ENCODE data around the gene CGNL1. TPM values are rescaled to one million over a fixed set of nuclear protein-coding genes. Genes with fewer than 3 reads are reported as not detected.

The CGNL1 gene
- polyA plus RNA-seq, 1 of the 3 experiments (the other 2 are of a cell fraction), result 0.23 TPM

- 81% methylated on average over 11 of the region's 11 CpGs for WGBS (ENCODE audit: low lambda C conversion rate)
- Histone ChIP-seq H3K9me3 (no peaks in the 10 kb centered on the region), H3K27me3 (ENCODE audit: insufficient read depth) (no peaks in the 10 kb centered on the region), H3K9ac (no peak overlapping the region), H3K4me3 (ENCODE audit: low read depth in 2 of 2, low read length in 1 of 2) (no peak overlapping the region), H3K4me2 (no peak overlapping the region), H3K36me3 (replicated peaks in 1 of 2; ENCODE audit: control insufficient read depth in 1 of 2, insufficient read depth in 2 of 2, low read length in 1 of 2) (no peaks in the 10 kb centered on the region), H3K79me2 (ENCODE audit: insufficient read depth) (no peaks in the 10 kb centered on the region), H3K9me2 (no peaks in the 10 kb centered on the region), H3F3A (replicated peaks; ENCODE audit: insufficient read depth) (no peaks in the 10 kb centered on the region), H3K27ac (ENCODE audit: low read depth in 2 of 2, low read length in 1 of 2) (no peak overlapping the region), H2AFZ (ENCODE audit: low read depth) (no peak overlapping the region), H4K20me1 (ENCODE audit: insufficient read depth) (no peaks in the 10 kb centered on the region), H3K4me1 (ENCODE audit: control insufficient read depth in 1 of 2, insufficient read depth in 2 of 2, low read depth in 1 of 2, low read length in 1 of 2) (peaks cover 0 to 6% of the 10 kb centered on the region in 2 experiments; a peak in 2 of 4 replicates)
- ChIA-PET CTCF (interaction anchor here (0.9 to 1.2 kb wide), 2 partner anchors 91 to 111 kb away, joined by 3 read pairs; no protein-coding TSS in a partner anchor), POLR2A (no interaction called here)
- DNase-seq, result no peak
- TF ChIP-seq EP300 (IDR thresholded peaks at IDR 0.05; ENCODE audit: borderline replicate concordance in 1 of 2, low read depth in 1 of 2, low read length in 1 of 2) (no peak), ELF1 (IDR thresholded peaks at IDR 0.05) (no peak), FOXM1 (IDR thresholded peaks at IDR 0.05; ENCODE audit: low read depth) (no peak), FOXJ3 (CRISPR knock-in tag; IDR thresholded peaks at IDR 0.05) (no peak), RFX5 (IDR thresholded peaks at IDR 0.05; ENCODE audit: low read length) (no peak)
- TF ChIP-seq, protein P1, sequence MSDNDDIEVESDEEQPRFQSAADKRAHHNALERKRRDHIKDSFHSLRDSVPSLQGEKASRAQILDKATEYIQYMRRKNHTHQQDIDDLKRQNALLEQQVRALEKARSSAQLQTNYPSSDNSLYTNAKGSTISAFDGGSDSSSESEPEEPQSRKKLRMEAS (IDR thresholded peaks at IDR 0.05; ENCODE audit: low read depth), result no peak
Observed at GRCh38 chr15:57452090-57452754, 75.9 kb downstream of the CGNL1 start.

DNA sequence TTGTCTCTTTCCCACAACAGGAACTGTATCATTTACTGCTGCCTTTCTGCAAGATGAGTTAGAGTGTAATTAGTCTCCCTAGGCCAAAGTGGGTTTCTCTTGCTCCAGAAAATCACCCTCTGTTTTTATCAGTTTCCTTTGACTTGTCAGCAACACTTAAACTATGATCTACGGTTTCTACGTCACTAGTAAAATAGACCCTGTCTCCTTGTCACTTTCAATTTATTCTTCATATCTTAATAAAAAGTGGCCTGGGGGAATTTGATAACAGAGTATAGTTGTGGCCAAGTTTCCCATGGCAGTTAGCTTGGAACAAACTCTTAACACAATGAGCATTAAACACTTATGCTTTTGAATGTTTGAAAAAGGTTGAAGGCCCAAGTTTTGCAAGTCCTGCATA, 79.6 kb downstream of the CGNL1 start:
- H3F3A ChIP-seq (replicated peaks; ENCODE audit: insufficient read depth), result no peaks in the 10 kb centered on the region
- no peaks in the 10 kb centered on the region for H3K27me3 ChIP-seq (ENCODE audit: insufficient read depth)
- H3K9me3 ChIP-seq, result no peaks in the 10 kb centered on the region
- TF ChIP-seq SIN3A (IDR thresholded peaks at IDR 0.05; ENCODE audit: borderline replicate concordance, low read depth, low read length) (no peak), NFIC (IDR thresholded peaks at IDR 0.05; ENCODE audit: borderline replicate concordance) (no peak), NRF1 (IDR thresholded peaks at IDR 0.05; ENCODE audit: low read depth, low read length) (no peak), JUND (IDR thresholded peaks at IDR 0.05) (no peak), YY1 (IDR thresholded peaks at IDR 0.05; ENCODE audit: low read depth) (no peak), FOXM1 (IDR thresholded peaks at IDR 0.05; ENCODE audit: low read depth) (no peak), FOXJ3 (CRISPR knock-in tag; IDR thresholded peaks at IDR 0.05) (no peak), TAF1 (IDR thresholded peaks at IDR 0.05; ENCODE audit: borderline replicate concordance, low read depth, low read length) (no peak), USF2 (IDR thresholded peaks at IDR 0.05; ENCODE audit: borderline replicate concordance, low read depth, low read length) (no peak), CHD2 (IDR thresholded peaks at IDR 0.05; ENCODE audit: low read length, partially characterized antibody) (no peak), TCF12 (IDR thresholded peaks at IDR 0.05) (no peak), POLR2AphosphoS5 (IDR thresholded peaks at IDR 0.05; ENCODE audit: low read depth, low read length) (no peak), MXI1 (IDR thresholded peaks at IDR 0.05; ENCODE audit: low read depth, low read length) (no peak), EZH2phosphoT487 (IDR thresholded peaks at IDR 0.05; ENCODE audit: borderline replicate concordance, low read depth) (no peak)
- TF ChIP-seq, protein P2, sequence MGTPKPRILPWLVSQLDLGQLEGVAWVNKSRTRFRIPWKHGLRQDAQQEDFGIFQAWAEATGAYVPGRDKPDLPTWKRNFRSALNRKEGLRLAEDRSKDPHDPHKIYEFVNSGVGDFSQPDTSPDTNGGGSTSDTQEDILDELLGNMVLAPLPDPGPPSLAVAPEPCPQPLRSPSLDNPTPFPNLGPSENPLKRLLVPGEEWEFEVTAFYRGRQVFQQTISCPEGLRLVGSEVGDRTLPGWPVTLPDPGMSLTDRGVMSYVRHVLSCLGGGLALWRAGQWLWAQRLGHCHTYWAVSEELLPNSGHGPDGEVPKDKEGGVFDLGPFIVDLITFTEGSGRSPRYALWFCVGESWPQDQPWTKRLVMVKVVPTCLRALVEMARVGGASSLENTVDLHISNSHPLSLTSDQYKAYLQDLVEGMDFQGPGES (IDR thresholded peaks at IDR 0.05; ENCODE audit: low read depth, low read length), result no peak
- H4K20me1 ChIP-seq (ENCODE audit: insufficient read depth), result no peaks in the 10 kb centered on the region
- no peaks in the 10 kb centered on the region for H3K36me3 ChIP-seq (replicated peaks in 1 of 2; ENCODE audit: control insufficient read depth in 1 of 2, insufficient read depth in 2 of 2, low read length in 1 of 2)
- H3K27ac ChIP-seq (ENCODE audit: low read depth in 2 of 2, low read length in 1 of 2), result no peak overlapping the region
- CTCF ChIA-PET, result interaction anchor here (1.4 kb wide), 2 partner anchors 9 to 115 kb away, joined by 3 read pairs; no protein-coding TSS in a partner anchor
- 91% methylated on average over 2 of the region's 2 CpGs for WGBS (ENCODE audit: low lambda C conversion rate)
- no peak overlapping the region for H3K4me3 ChIP-seq (ENCODE audit: low read depth in 2 of 2, low read length in 1 of 2)
- no peak overlapping the region for H3K4me2 ChIP-seq
- H3K79me2 ChIP-seq (ENCODE audit: insufficient read depth), result no peaks in the 10 kb centered on the region
- DNase-seq, result no peak
- no peak overlapping the region for H2AFZ ChIP-seq (ENCODE audit: low read depth)
- H3K9ac ChIP-seq, result no peak overlapping the region
- POLR2A ChIA-PET, result no interaction called here
- H3K9me2 ChIP-seq, result no peaks in the 10 kb centered on the region
- peaks cover 0 to 27% of the 10 kb centered on the region in 2 experiments; a peak in 3 of 4 replicates for H3K4me1 ChIP-seq (ENCODE audit: control insufficient read depth in 1 of 2, insufficient read depth in 2 of 2, low read depth in 1 of 2, low read length in 1 of 2)
